NCI-H460 (cell line): ENCODE results near the gene TMEM92. TPM values are rescaled to one million over a fixed set of nuclear protein-coding genes. Genes with fewer than 3 reads are reported as not detected.
"Not testable (repeated sequence)": the region's sequence is repeated elsewhere in the genome, so short reads cannot be mapped to it uniquely, and the experiment has no call there.

ENCODE experiments used
- DNase-seq: peaks from one replicate; pipeline ENCODE4 v3.0.0-alpha.2; 2016; ENCODE audit warnings: low read depth; ENCODE audit errors: extremely low read depth
- total RNA-seq: library from RNA; depleted of rRNA; stranded (reverse); fragments of >200 nt; shearing (Covaris generic); gene quantifications from 2 replicates; pipeline ENCODE4 v1.2.3, GENCODE V29; 2014

The TMEM92 gene
- total RNA-seq, 1 experiment from 2014 or later, result 0.52 TPM

DNA sequence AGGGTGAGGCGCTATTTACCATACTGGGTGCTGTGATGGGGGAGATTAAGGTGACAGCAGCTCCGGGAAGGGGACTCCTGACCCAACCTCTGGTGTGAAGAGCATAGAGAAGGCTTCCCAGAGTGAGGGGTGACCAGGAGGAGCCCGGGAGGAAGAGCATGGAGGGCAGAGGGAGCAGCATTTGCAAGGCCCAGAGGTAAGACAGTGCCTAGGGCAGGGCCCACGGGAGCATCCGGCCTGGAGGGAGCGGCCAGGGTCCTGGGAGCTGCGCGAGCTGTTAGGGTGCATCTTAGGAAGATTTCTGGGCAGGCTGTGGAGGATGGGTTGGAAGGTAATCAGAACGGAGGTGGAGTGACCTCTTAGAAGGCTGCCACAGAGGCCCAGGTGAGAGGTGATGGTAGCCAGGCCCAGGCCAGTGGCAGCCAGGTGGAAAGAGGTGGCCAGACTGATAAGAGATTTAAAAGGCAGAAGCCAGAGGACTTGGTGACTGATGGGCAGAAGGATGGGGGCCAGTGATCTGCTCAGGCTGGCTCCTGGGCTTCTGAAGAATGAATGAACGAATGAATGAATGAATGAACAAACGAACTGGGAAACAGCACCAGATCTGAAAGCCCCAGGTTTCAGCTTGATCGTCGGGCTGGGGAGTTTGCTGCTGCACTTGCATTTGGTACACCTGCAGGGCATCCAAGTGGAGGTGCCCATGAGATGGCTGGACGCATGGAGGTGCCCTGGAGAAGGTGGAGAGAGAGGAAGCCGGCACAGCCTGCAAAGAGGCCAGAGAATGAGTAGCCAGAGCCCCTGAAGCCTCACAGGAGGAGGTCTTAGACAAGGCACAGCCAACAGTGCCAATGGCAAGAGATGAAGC lies 13.0 kb upstream of the TMEM92 start:
- no peak for DNase-seq

DNA sequence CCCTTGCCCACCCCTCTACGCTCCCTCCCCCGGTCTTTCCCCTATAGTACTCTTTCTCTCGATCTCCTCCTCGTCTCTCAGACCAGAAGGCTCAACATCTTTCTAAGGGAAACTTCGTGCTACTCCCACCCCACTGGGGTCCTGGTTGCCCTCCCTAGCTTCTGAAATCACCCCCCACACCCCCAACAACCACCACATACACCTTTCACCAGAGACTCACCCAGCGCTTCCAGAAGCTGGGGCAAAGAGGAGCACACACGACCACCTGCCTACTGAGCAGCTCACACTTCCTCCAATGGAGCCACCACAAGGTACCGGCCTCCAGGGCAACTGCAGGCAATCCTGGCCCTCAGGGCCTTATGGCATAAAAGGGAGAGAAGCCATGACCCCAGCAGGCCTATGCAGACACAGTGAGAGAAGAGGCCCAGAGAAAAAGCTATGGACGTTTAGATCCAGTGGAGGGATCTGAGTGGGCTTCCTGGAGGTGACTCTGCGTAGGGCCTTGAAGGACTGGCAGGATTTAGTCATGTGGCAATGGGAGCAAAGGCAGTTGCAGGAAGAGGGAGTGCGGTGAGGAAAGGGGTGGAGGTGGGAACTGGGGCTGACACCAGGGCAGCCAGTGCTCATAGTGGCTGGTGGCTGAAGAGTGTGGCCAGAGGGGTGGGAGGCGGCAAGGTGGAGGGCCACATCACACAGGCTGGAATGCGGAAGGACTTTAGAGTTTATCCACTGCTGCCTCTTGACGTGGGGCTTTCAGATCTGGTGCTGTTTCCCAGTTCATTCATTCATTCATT lies 12.1 kb upstream of the TMEM92 start:
- no peak for DNase-seq

DNA sequence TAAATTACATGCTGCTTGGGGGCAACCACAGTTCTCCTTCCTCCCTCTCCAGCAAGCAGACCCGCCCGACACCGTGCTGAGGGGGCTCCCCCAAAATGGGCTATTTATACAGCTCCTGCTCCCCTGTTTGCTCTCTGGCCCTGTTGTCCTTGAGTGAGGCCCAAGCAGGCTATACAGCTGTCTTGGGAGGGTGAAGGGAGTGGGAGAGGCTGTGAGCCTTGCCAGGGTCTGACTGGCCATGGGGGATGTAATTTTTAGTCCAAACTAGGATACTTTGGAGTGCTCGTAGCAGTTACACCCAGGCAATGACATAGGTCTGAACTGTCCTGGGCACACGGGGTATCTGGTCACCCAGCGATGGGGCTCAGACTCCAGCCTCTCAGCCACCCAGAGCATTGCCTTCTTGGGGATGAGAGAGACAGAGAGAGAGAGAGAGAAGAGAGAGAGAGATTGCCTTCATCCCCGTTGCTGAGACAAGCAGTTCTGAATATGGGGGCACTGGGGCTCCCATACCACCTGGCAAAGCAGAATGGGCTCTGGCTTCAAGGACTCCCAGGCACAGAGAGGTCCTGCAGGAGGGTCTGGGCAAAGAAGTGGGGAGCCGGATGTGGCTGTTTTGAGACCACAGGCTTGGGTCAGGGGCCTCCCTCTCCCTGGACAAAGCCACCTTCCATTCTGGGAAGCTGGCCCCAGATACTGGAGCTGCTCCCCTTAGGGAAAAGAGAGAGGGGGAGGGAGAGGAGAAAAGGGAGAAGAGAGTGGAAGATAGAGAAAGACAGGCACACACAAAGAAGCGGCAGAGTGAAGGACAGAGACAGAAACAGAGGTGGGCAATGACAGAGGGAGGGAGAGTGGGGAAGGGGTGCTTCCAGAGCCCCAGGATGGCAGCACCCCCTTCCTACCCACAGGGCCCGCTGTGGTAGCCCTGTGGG lies 10.7 kb upstream of the TMEM92 start:
- no peak for DNase-seq

- DNase-seq, result no peak
Observed at GRCh38 chr17:50264263-50265113, 9.8 kb upstream of the TMEM92 start.

DNA sequence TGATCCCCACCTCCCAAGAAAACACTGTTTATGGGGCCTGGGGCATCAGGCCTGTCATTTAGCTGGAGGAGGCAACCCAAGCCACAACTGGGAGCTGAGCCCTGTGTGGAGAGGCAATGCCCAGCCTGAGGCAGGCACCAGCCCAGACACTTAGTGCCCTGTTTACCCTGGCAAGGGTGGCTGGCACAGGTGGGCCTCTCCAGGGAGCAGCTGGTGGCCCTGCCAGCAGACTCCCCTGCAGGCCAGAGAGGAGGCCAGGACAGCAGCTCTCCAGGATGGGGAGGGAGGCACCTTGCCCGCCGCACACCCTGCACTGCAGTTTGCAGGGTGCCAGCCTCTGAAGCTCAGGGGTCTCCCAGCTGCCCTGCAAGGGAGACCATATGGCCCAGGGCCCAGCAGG lies 9.1 kb upstream of the TMEM92 start:
- DNase-seq, result no peak

GRCh38 chr17:50265690-50266315 lies 8.5 kb upstream of the TMEM92 start:
- no peak for DNase-seq

DNA sequence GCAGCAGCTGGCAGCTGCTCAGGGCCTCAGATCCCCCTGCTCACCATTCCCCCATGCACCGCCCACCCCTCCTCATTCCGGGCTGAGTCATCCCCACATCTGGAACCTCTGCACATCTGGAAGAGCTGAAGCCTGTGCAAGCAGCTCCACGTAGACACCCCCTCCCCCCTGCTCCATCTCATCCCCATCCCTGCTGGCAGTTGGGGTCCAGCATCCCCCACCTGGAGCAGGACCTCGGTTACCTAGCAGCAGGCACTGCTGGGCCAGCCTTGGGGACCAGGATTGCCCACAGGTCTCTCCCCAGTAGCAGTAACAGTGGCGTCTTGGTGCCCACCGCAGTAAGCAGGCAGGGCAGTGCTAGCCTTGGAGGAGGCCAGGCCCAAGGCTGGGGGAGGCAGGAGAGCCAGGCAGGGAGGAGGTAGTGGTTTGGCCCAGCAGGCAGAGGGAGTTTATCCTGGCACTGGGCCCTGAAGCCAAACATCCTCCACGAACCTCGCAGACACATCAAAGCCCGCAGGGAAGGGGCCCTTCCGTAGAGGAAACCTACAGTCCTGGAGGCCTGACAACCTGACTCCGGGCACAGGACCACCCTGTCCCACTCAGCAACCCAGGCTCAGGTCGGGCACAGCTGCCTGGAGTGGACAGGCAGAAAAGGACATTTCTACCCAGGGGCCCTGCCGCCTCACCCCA lies 7.7 kb upstream of the TMEM92 start:
- DNase-seq, result no peak

DNA sequence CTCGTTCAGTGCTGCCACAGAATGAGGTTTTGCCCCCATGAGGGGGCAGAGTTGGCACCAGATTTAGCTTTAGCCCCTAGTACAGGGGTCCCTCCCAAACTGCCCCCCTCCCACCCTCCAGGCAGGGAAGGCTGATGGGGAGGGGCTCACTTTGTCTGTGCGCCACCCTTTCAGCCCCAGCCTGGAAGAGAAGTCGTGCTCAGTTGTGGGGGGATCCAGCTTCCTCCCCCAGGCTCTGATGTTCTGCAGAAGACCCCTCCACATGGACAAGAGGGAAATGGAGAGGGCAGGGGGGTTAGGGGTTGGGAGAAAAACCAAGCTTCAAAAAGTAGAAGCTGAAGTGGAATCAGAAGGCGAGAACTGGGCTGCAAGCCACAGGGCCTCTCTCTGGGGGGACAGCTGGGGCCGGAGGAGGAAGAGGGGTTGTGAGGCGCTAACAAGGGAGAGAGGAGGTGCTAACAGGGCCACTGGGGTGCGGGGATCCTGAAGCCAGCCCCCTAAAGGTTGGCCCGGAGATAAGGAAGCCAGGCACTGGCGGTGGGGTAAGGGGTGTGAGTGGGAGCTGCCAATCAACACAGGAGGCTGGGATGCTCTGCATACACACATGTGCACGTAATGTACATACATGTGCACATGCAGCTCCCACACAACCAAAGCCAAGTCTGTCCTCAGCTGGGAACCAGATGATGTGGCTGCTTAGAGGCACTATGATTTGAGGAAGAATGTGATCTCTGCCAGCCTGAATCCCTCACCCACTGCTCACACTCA lies 7.0 kb upstream of the TMEM92 start:
- no peak for DNase-seq

GRCh38 chr17:50268026-50268425 lies 6.2 kb upstream of the TMEM92 start:
- DNase-seq, result no peak

- no peak for DNase-seq
Observed at GRCh38 chr17:50268743-50269275, 5.5 kb upstream of the TMEM92 start.

DNA sequence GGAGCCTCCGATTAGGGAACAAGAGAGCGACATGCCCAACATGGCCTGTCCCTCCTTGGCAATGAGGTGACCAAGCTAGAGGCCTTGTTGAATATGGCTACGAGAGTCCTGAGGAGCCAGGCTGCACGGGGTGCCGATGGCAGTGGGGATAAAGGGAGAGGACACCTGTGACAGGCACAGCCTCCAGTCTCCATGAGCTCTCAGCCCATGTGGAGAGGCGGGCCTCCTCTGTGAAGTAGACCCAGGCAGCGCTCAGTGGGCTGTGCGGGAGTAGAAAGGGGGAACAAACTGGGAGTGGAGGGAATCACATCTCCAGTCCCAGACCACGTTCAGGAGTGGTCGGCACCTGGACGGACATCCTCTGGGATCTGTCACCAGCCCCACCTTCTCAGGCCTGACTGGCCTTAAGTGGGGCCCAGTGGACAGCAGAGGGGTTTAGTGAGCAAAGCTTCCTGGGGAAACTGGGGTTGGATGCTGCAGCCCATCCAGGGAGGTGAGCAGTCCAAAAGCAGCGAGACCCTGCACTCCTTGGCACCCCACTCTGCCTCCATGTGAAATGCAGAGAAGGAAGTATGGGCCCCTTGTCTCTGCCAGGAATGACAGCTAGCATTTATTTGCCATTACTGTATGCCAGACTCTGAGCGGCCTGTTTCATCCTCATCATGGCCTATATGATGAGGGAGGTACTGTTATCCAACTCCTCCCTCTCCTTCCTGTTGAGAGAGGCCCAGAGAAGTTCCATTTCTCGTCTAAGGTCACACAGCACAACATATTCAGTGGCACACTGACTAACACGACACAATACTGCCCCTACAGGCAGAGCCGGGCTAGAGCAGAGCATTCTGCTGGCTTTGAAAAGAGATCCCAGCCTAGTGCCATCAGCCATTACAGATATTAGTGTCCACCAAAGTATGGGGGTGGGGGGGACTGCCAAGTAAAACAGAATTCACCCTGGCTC lies 4.5 kb upstream of the TMEM92 start:
- peak; percentile 47 for DNase-seq

DNA sequence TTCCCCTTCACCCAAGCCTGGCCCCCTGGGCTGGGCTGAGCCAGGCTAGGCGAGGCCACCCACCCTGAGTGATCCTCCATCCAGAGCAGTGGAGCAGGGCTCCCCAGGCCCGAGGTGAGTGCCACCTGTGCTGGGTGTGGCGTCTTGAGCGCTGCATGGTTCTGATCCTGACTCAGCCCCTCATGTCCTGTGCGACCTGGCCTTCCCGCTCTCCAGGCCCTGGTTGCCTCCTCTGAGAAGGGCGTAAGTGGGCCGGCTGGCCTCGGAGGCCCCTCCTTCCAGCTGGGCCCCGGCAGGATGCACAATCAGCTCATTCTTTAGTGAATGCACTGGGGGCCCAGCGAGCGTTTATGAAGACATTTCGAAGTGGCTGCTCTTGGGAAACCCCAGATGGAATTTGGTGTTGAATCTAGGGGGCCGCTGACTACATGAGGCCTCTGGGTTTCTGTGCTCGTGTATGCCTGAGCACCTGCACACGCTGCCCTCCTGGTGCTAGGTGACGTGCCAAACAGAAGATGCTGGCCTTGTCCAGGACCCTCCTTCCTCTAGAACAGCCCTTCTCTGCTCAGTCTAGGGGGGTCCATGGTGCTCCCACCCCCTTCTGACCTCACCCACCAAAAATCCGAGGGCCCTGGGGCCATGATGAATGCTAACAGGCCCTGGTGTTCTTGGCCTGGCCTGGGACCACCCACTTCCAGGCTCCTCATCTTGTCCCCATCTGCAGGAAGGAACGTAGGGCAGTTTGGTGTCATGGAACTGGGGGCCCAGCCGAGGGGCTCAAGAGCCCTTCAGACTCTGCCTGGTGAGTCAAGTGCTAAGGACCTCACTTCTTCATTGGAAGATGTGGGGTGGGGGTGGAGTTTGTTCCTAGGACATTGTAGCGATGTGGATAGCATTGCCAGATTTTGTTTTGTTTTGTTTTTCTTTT lies 3.6 kb upstream of the TMEM92 start:
- DNase-seq, result no peak

- DNase-seq, result not testable (repeated sequence)
Observed at GRCh38 chr17:50271363-50271750, 2.9 kb upstream of the TMEM92 start.

- DNase-seq, result no peak
Observed at GRCh38 chr17:50272246-50272645, 2.0 kb upstream of the TMEM92 start.
